OCI-LY7 (cell line): Measurements from ENCODE around the gene GGT5.
"Not testable (repeated sequence)": the region's sequence is repeated elsewhere in the genome, so short reads cannot be mapped to it uniquely, and the experiment has no call there.

Source experiments
- CTCF ChIP-seq: fragments of 200-600 bp; sonication (generic); conservative IDR thresholded peaks from 2 replicates; pipeline ENCODE4 v1.5.1; 2014; ENCODE audit warnings: mild to moderate bottlenecking, antibody characterized with exemption, low read length, moderate library complexity, mixed read lengths
- EZH2phosphoT487 ChIP-seq: fragments of 200-600 bp; sonication (generic); IDR thresholded peaks from 2 replicates; pipeline ENCODE4 v1.6.1; 2018; ENCODE audit warnings: low read depth, borderline replicate concordance, mild to moderate bottlenecking, mixed run types, antibody characterized with exemption, low read length, moderate library complexity, mixed read lengths

GRCh38 chr22:24266495-24266894 is 21.6 kb upstream of the GGT5 start:
- not testable (repeated sequence) for TF ChIP-seq CTCF, EZH2phosphoT487
